Measurements from ENCODE around the gene NPR1.
"Not testable (repeated sequence)": the region's sequence is repeated elsewhere in the genome, so short reads cannot be mapped to it uniquely, and the experiment has no call there.

Gene NPR1

GRCh38 chr1:153678519-153679336 is at the start of gene NPR1:
NPR1 (plus strand) TSS chr1:153678688; CDS start chr1:153679109, 421 bp downstream.
- DNase-seq = no peak

GRCh38 chr1:153629343-153629665 is 49.2 kb upstream of the NPR1 start:
- no peak for DNase-seq

- no peak for DNase-seq
Measured at GRCh38 chr1:153629971-153630370, 48.5 kb upstream of the NPR1 start.

GRCh38 chr1:153630384-153630783 is 48.1 kb upstream of the NPR1 start:
- no peak for DNase-seq

- no peak for DNase-seq
Measured at GRCh38 chr1:153631047-153632022, 47.2 kb upstream of the NPR1 start.

- no peak for DNase-seq
Measured at GRCh38 chr1:153633161-153633753, 45.2 kb upstream of the NPR1 start.

GRCh38 chr1:153633754-153634665 is 44.5 kb upstream of the NPR1 start, which contains the start of gene CHTOP:
CHTOP (plus strand) TSS chr1:153634066; CDS start chr1:153636589, 2,523 bp downstream.
- DNase-seq = peak; percentile 57

- DNase-seq = no peak
Measured at GRCh38 chr1:153635872-153636271, 42.6 kb upstream of the NPR1 start.

GRCh38 chr1:153636312-153636711 is 42.2 kb upstream of the NPR1 start:
- no peak for DNase-seq

- no peak for DNase-seq
Measured at GRCh38 chr1:153638261-153638660, 40.2 kb upstream of the NPR1 start.

GRCh38 chr1:153639280-153639679 is 39.2 kb upstream of the NPR1 start:
- no peak for DNase-seq

- not testable (repeated sequence) for DNase-seq
Measured at GRCh38 chr1:153640213-153640612, 38.3 kb upstream of the NPR1 start.

GRCh38 chr1:153640861-153641260 is 37.6 kb upstream of the NPR1 start:
- no peak for DNase-seq

- no peak for DNase-seq
Measured at GRCh38 chr1:153642161-153642560, 36.3 kb upstream of the NPR1 start.

- DNase-seq = no peak
Measured at GRCh38 chr1:153643100-153643499, 35.4 kb upstream of the NPR1 start.

- DNase-seq = no peak
Measured at GRCh38 chr1:153643816-153644215, 34.7 kb upstream of the NPR1 start.

- no peak for DNase-seq
Measured at GRCh38 chr1:153646672-153647345, 31.7 kb upstream of the NPR1 start.

GRCh38 chr1:153647346-153647714 is 31.2 kb upstream of the NPR1 start:
- DNase-seq = no peak

- DNase-seq = no peak
Measured at GRCh38 chr1:153648000-153648643, 30.4 kb upstream of the NPR1 start.

- no peak for DNase-seq
Measured at GRCh38 chr1:153649137-153649862, 29.2 kb upstream of the NPR1 start.

- DNase-seq = no peak
Measured at GRCh38 chr1:153649863-153650235, 28.6 kb upstream of the NPR1 start.
